ENCODE measurements around the gene KLF15.

The KLF15 gene

GRCh38 chr3:126343649-126344035, 13.6 kb downstream of the KLF15 start:
- FAIRE-seq, result no peak
- no peak for DNase-seq (ENCODE audit: insufficient read length, low spot score)
- TF ChIP-seq POLR2A (IDR thresholded peaks at IDR 0.05; ENCODE audit: low read depth, low read length) (no peak), POLR2AphosphoS5 (IDR thresholded peaks at IDR 0.05; ENCODE audit: low read depth, low read length) (no peak), SPI1 (IDR thresholded peaks at IDR 0.05; ENCODE audit: low read depth, low read length) (no peak), POU2F2 (IDR thresholded peaks at IDR 0.05; ENCODE audit: low read depth, low read length) (no peak), PAX5 (IDR thresholded peaks at IDR 0.05; ENCODE audit: insufficient read depth, low read length, severe bottlenecking) (no peak), TAF1 (IDR thresholded peaks at IDR 0.05; ENCODE audit: low read depth, low read length) (no peak)

DNA sequence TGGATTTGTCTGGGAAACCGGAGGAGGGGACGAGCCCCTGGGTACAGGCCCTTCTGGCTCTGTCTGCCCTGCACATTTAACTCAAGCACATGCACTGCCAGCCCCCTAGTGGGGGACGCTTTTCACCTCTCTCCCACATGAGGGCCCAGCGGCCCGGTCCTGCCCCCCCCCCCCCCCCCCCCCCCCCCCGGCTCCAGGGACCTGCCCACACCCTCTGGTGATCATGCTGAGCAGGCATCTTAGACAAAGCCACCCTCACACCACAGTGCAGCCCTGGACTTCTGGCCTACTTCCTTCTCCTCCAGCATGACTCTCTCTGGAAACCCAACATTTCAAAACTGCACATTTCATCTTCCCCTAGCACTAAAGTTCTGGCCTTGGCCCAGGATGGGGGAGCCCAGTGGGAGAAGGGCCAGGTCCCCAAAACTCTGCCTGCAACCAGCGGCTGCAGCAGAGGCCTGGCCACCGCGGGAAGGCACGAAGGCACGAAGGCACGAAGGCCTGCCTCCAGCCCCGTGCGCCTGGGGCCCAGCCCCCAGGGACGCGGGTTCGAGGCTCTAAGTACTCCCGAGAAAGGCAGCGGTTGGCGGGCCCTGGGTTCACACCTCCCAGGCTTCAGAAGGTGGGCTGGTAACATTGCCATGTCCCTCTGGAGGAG, 14.1 kb downstream of the KLF15 start:
- no peak for DNase-seq (ENCODE audit: insufficient read length, low spot score)
- TF ChIP-seq SPI1 (IDR thresholded peaks at IDR 0.05; ENCODE audit: low read depth, low read length), result no peak
- TF ChIP-seq POLR2AphosphoS5 (IDR thresholded peaks at IDR 0.05; ENCODE audit: low read depth, low read length), result no peak
- TF ChIP-seq POLR2A (IDR thresholded peaks at IDR 0.05; ENCODE audit: low read depth, low read length), result no peak
- TF ChIP-seq PAX5 (IDR thresholded peaks at IDR 0.05; ENCODE audit: insufficient read depth, low read length, severe bottlenecking), result no peak
- TF ChIP-seq TAF1 (IDR thresholded peaks at IDR 0.05; ENCODE audit: low read depth, low read length), result no peak
- TF ChIP-seq POU2F2 (IDR thresholded peaks at IDR 0.05; ENCODE audit: low read depth, low read length), result no peak
- no peak for FAIRE-seq

- DNase-seq (ENCODE audit: insufficient read length, low spot score) (no peak), FAIRE-seq (no peak)
- TF ChIP-seq TAF1 (IDR thresholded peaks at IDR 0.05; ENCODE audit: low read depth, low read length), result no peak
- TF ChIP-seq SPI1 (IDR thresholded peaks at IDR 0.05; ENCODE audit: low read depth, low read length), result no peak
- TF ChIP-seq POU2F2 (IDR thresholded peaks at IDR 0.05; ENCODE audit: low read depth, low read length), result no peak
- TF ChIP-seq POLR2A (IDR thresholded peaks at IDR 0.05; ENCODE audit: low read depth, low read length), result no peak
- no peak for TF ChIP-seq POLR2AphosphoS5 (IDR thresholded peaks at IDR 0.05; ENCODE audit: low read depth, low read length)
- no peak for TF ChIP-seq PAX5 (IDR thresholded peaks at IDR 0.05; ENCODE audit: insufficient read depth, low read length, severe bottlenecking)
Measured at GRCh38 chr3:126342211-126342610, 15.0 kb downstream of the KLF15 start.

DNA sequence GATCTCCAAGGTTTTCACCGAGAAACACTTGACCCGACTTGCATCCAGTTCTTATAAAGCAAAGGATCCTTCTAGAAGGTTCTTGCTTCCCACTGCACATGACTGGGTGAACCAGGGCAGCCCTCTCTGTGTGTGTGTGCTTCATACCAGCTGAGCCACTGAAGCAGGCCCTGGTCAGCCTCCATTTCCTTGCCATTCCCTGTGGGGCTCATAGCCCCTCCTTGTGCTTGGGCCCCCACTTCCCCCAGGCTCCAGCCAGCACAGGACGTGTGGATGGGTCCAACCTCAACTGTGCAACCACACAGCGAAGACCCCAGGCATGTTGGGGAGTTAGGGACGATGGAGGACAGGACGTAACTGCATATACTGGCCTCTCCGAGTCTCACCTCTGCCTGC, 15.5 kb downstream of the KLF15 start:
- no peak for DNase-seq (ENCODE audit: insufficient read length, low spot score)
- TF ChIP-seq POU2F2 (IDR thresholded peaks at IDR 0.05; ENCODE audit: low read depth, low read length), result no peak
- TF ChIP-seq TAF1 (IDR thresholded peaks at IDR 0.05; ENCODE audit: low read depth, low read length), result no peak

GRCh38 chr3:126340943-126341754, 16.1 kb downstream of the KLF15 start:
- no peak for TF ChIP-seq PAX5 (IDR thresholded peaks at IDR 0.05; ENCODE audit: insufficient read depth, low read length, severe bottlenecking)
- TF ChIP-seq POU2F2 (IDR thresholded peaks at IDR 0.05; ENCODE audit: low read depth, low read length), result no peak
- TF ChIP-seq POLR2AphosphoS5 (IDR thresholded peaks at IDR 0.05; ENCODE audit: low read depth, low read length), result no peak
- TF ChIP-seq TAF1 (IDR thresholded peaks at IDR 0.05; ENCODE audit: low read depth, low read length), result no peak
- TF ChIP-seq SPI1 (IDR thresholded peaks at IDR 0.05; ENCODE audit: low read depth, low read length), result no peak
- no peak for TF ChIP-seq POLR2A (IDR thresholded peaks at IDR 0.05; ENCODE audit: low read depth, low read length)
- DNase-seq (ENCODE audit: insufficient read length, low spot score) (no peak), FAIRE-seq (no peak)

More for the DNA sequence above, 15.5 kb downstream of the KLF15 start:
- no peak for FAIRE-seq

GRCh38 chr3:126340596-126340942, 16.6 kb downstream of the KLF15 start:
- FAIRE-seq (no peak), DNase-seq (ENCODE audit: insufficient read length, low spot score) (no peak)
- TF ChIP-seq PAX5 (IDR thresholded peaks at IDR 0.05; ENCODE audit: insufficient read depth, low read length, severe bottlenecking) (no peak), POLR2A (IDR thresholded peaks at IDR 0.05; ENCODE audit: low read depth, low read length) (no peak), SPI1 (IDR thresholded peaks at IDR 0.05; ENCODE audit: low read depth, low read length) (no peak), TAF1 (IDR thresholded peaks at IDR 0.05; ENCODE audit: low read depth, low read length) (no peak), POU2F2 (IDR thresholded peaks at IDR 0.05; ENCODE audit: low read depth, low read length) (no peak), POLR2AphosphoS5 (IDR thresholded peaks at IDR 0.05; ENCODE audit: low read depth, low read length) (no peak)

- no peak for FAIRE-seq
- no peak for DNase-seq (ENCODE audit: insufficient read length, low spot score)
- TF ChIP-seq PAX5 (IDR thresholded peaks at IDR 0.05; ENCODE audit: insufficient read depth, low read length, severe bottlenecking), result no peak
- no peak for TF ChIP-seq POU2F2 (IDR thresholded peaks at IDR 0.05; ENCODE audit: low read depth, low read length)
Measured at GRCh38 chr3:126340081-126340511, 17.1 kb downstream of the KLF15 start.

DNA sequence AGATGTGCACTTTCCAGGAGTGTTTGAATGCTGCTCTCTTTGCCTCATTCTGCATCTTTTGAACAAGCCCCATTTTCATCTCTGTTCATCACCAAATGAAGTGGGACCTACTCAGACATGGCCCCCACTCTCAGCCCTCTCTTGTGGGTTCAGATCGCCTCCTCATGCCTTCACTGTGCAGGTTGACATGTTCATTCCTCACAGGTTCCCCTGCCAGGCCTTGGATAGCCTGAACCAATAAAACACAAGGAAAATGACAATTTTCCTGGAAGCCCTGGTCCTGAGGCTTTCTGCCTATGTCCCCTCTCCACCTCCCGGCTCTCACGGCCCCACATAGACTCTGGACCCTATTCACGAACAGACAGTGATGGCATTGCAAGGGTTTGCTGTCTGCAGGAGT, 17.7 kb downstream of the KLF15 start:
- no peak for TF ChIP-seq POLR2A (IDR thresholded peaks at IDR 0.05; ENCODE audit: low read depth, low read length)
- no peak for TF ChIP-seq SPI1 (IDR thresholded peaks at IDR 0.05; ENCODE audit: low read depth, low read length)
- no peak for TF ChIP-seq POLR2AphosphoS5 (IDR thresholded peaks at IDR 0.05; ENCODE audit: low read depth, low read length)
- TF ChIP-seq PAX5 (IDR thresholded peaks at IDR 0.05; ENCODE audit: insufficient read depth, low read length, severe bottlenecking), result no peak
- TF ChIP-seq POU2F2 (IDR thresholded peaks at IDR 0.05; ENCODE audit: low read depth, low read length), result no peak
- no peak for TF ChIP-seq TAF1 (IDR thresholded peaks at IDR 0.05; ENCODE audit: low read depth, low read length)
- no peak for DNase-seq (ENCODE audit: insufficient read length, low spot score)
- no peak for FAIRE-seq

- DNase-seq (ENCODE audit: insufficient read length, low spot score) (no peak), FAIRE-seq (no peak)
- TF ChIP-seq POU2F2 (IDR thresholded peaks at IDR 0.05; ENCODE audit: low read depth, low read length), result no peak
Measured at GRCh38 chr3:126338790-126339288, 18.4 kb downstream of the KLF15 start.
